HepG2 (cell line): ENCODE results near the gene PCDHAC1. TPM values are rescaled to one million over a fixed set of nuclear protein-coding genes. Genes with fewer than 3 reads are reported as not detected.

Experiments used
- ATAC-seq: fragments of 200-7000 bp; cut with Tn5 transposase; 3 replicates; pipeline ENCODE4 v1.9.1; 2020; ENCODE audit warnings: mild to moderate bottlenecking, moderate library complexity
- BruUV-seq: library from RNA; stranded (reverse); fragments of 400-500 nt; replicated peaks from 2 replicates; lab custom pipeline; 2021; lab: Mats Ljungman, UMichigan
- CTCF ChIA-PET: fragments of 300-600 bp; formaldehyde crosslinking; extraction: SDS; loops from one replicate; lab custom pipeline; 2021; ENCODE audit warnings: low total read pairs, inconsistent platforms, low intra/inter-chr PET ratio; lab: Yijun Ruan, JAX
- POLR2A ChIA-PET: fragments of 350-600 bp; sonication (Branson Sonifier 250); formaldehyde crosslinking; loops from one replicate; lab custom pipeline; 2020; ENCODE audit warnings: antibody characterized with exemption, inconsistent platforms; lab: Yijun Ruan, JAX
- DNase-seq: peaks from one replicate; pipeline ENCODE4 v3.0.0-alpha.2; 2015; ENCODE audit warnings: low spot score
- FAIRE-seq: peaks from 3 replicates; lab custom pipeline; 2011; peaks lifted over from hg19 to GRCh38; lab: Jason Lieb, UNC
- H2AFZ ChIP-seq: one replicate; pipeline ENCODE4 v1.6.1; 2011; ENCODE audit warnings: low read length, inconsistent platforms
- H3K27ac ChIP-seq: fragments of 300-600 bp; 3 replicates; pipeline ENCODE4 v1.8.0; 2011; ENCODE audit warnings: mixed run types, mild to moderate bottlenecking, mixed read lengths, low read length, inconsistent platforms; ENCODE audit not compliant: insufficient read depth; ENCODE audit errors: extremely low read length
- H3K27me3 ChIP-seq, 2 experiments: fragments of 200-600 bp in 1 of 2; 2 replicates in 1 of 2; 3 replicates in 1 of 2; pipeline versions ENCODE4 v1.6.0 to v1.8.0; 2011; ENCODE audit warnings: low read length in 2 of 2, mild to moderate bottlenecking in 2 of 2, moderate library complexity in 2 of 2, inconsistent platforms in 1 of 2; ENCODE audit not compliant: insufficient read depth in 2 of 2, control insufficient read depth in 1 of 2
- H3K36me3 ChIP-seq, 2 experiments: fragments of 200-600 bp in 1 of 2; replicated peaks in 1 of 2; 2 replicates in 1 of 2; 3 replicates in 1 of 2; pipeline versions ENCODE4 v1.5.1 to v1.8.0; 2011; ENCODE audit warnings: low read length in 2 of 2, inconsistent platforms in 1 of 2; ENCODE audit not compliant: insufficient read depth in 2 of 2, control insufficient read depth in 1 of 2
- H3K4me1 ChIP-seq: 2 replicates; pipeline ENCODE4 v1.5.1; 2012; ENCODE audit warnings: low read length, inconsistent platforms; ENCODE audit not compliant: insufficient read depth
- H3K4me2 ChIP-seq: 2 replicates; pipeline ENCODE4 v1.6.0; 2011; ENCODE audit warnings: low read depth, low read length, inconsistent platforms
- H3K4me3 ChIP-seq, 3 experiments: fragments of 200-600 bp in 1 of 3; sonication (generic), shearing (Covaris generic) in 1 of 3; replicated peaks in 1 of 3; 2 replicates each; pipeline ENCODE4 v1.5.1; 2011 to 2016; ENCODE audit warnings: low read length in 3 of 3, inconsistent platforms in 2 of 3, low read depth in 2 of 3, mild to moderate bottlenecking in 2 of 3, control low read depth in 1 of 3, mixed read lengths in 1 of 3; ENCODE audit not compliant: insufficient read depth in 1 of 3
- H3K79me2 ChIP-seq: one replicate; pipeline ENCODE4 v1.6.1; 2011; ENCODE audit warnings: low read length, inconsistent platforms; ENCODE audit not compliant: insufficient read depth
- H3K9ac ChIP-seq: 2 replicates; pipeline ENCODE4 v1.6.0; 2011; ENCODE audit warnings: mild to moderate bottlenecking, low read depth, low read length, inconsistent platforms; ENCODE audit not compliant: insufficient read depth
- H3K9me3 ChIP-seq: 2 replicates; pipeline ENCODE4 v1.5.1; 2012; ENCODE audit warnings: mild to moderate bottlenecking, low read length
- H4K20me1 ChIP-seq: 2 replicates; pipeline ENCODE4 v1.6.0; 2011; ENCODE audit warnings: inconsistent platforms, mild to moderate bottlenecking, low read length, moderate library complexity; ENCODE audit not compliant: insufficient read depth
- FIP1L1 ChIP-seq: fragments of 200-400 bp; formaldehyde crosslinking; IDR thresholded peaks from 2 replicates; pipeline ENCODE4 v1.6.1; 2018; ENCODE audit warnings: low read depth, mild to moderate bottlenecking, low read length, moderate library complexity, borderline replicate concordance; ENCODE audit not compliant: insufficient read depth
- HNF4A ChIP-seq: sonication (generic); formaldehyde crosslinking; IDR thresholded peaks from 2 replicates; pipeline ENCODE4 v1.4.0; 2020; ENCODE audit warnings: missing genetic modification reagents
- KLF12 ChIP-seq: sonication (generic); formaldehyde crosslinking; IDR thresholded peaks from 2 replicates; pipeline ENCODE4 v1.4.0; 2020; ENCODE audit warnings: missing genetic modification reagents, borderline replicate concordance
- MTA3 ChIP-seq: sonication (generic); formaldehyde crosslinking; IDR thresholded peaks from 2 replicates; pipeline ENCODE4 v1.4.0; 2020; ENCODE audit warnings: missing genetic modification reagents
- PCBP1 ChIP-seq: fragments of 200-400 bp; formaldehyde crosslinking; IDR thresholded peaks from 2 replicates; pipeline ENCODE4 v1.6.1; 2017; ENCODE audit warnings: mild to moderate bottlenecking, low read depth, low read length, borderline replicate concordance
- RNF2 ChIP-seq: fragments of 450-650 bp; conservative IDR thresholded peaks from 2 replicates; pipeline ENCODE4 v1.6.1; 2016; ENCODE audit warnings: low read depth
- ZBTB38 ChIP-seq: sonication (generic); formaldehyde crosslinking; IDR thresholded peaks from 2 replicates; pipeline ENCODE4 v1.5.1; 2020; ENCODE audit warnings: mild to moderate bottlenecking, missing genetic modification reagents
- ZFP91 ChIP-seq: sonication (generic); formaldehyde crosslinking; IDR thresholded peaks from 2 replicates; pipeline ENCODE4 v1.9.0; 2022; ENCODE audit warnings: missing genetic modification reagents, mild to moderate bottlenecking, borderline replicate concordance
- ZNF10 ChIP-seq: sonication (generic); formaldehyde crosslinking; IDR thresholded peaks from 2 replicates; pipeline ENCODE4 v1.4.0; 2020; ENCODE audit warnings: mild to moderate bottlenecking, low read depth, missing genetic modification reagents, borderline replicate concordance
- ZNF143 ChIP-seq: sonication (generic); formaldehyde crosslinking; IDR thresholded peaks from 2 replicates; pipeline ENCODE4 v1.4.0; 2020; ENCODE audit warnings: missing genetic modification reagents
- ZSCAN21 ChIP-seq: sonication (generic); formaldehyde crosslinking; IDR thresholded peaks from 2 replicates; pipeline ENCODE4 v1.8.0; 2022; ENCODE audit warnings: mild to moderate bottlenecking, missing genetic modification reagents, moderate library complexity, borderline replicate concordance
- WGBS: methylation state at CpG from one replicate; pipeline ENCODE4 v1.1.6; 2017; ENCODE audit warnings: low lambda C conversion rate; 5-methylcytosine and 5-hydroxymethylcytosine counted together
- in situ Hi-C: cut with HindIII; loops from 2 replicates; pipeline ENCODE4 v1.10.0; 2017; ENCODE audit warnings: low pct_unique_long_range_greater_than_20kb; ENCODE audit not compliant: extremely low pct_ligation_motif_present
- intact Hi-C: fragments of 100-400 bp; cut with micrococcal nuclease; formaldehyde crosslinking; loops from one replicate; pipeline ENCODE4 v1.10.0; 2022; ENCODE audit not compliant: unreplicated experiment
- polyA plus RNA-seq, 8 experiments: library from polyadenylated mRNA; depleted of rRNA in 3 of 8; stranded (reverse) in 7 of 8; unstranded in 1 of 8; fragments of >200 nt; fragmentation: Illumina TruSeq in 4 of 8; extraction: Trizol in 4 of 8; gene quantifications; 2 replicates each; pipeline versions ENCODE4 v1.2.1 to v1.2.3, GENCODE V29; 2011 to 2016; ENCODE audit warnings: low read depth in 4 of 8, missing spikeins in 1 of 8, mixed read lengths in 1 of 8; ENCODE audit not compliant: insufficient read depth in 1 of 8
- total RNA-seq, 5 experiments: library from RNA; depleted of rRNA; stranded (reverse); fragments of >200 nt; fragmentation: Illumina TruSeq; extraction: Trizol; gene quantifications; 2 replicates each; pipeline ENCODE4 v1.2.3, GENCODE V29; 2016; ENCODE audit warnings: low read depth in 1 of 5

The PCDHAC1 gene
- total and polyA plus RNA-seq, 2 of the 13 experiments (the other 11 are each of a cell fraction or from before 2014, with no cell fraction given): 0.04 TPM; not detected in 1

DNA sequence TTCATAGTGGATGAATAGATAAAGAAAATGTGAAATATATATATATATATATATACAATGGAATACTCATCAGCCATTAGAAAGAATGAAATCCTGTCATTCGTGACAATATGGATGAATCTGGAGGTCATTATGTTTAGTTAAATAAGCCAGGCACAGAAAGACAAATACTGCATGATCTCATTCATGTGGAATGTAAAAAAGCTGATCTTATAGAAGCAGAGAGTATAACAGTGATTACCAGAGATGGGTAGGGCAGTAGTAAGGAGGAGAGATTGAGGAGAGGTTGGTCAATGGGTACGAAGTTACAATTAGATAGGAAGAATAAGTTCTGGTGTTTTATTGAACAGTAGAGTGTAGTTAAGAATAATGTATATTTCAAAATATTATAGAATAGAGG lies 20.5 kb downstream of the PCDHAC1 start (continued):
- TF ChIP-seq ZBTB38 (CRISPR knock-in tag) (no peak), ZNF10 (no peak), KLF12 (CRISPR knock-in tag) (no peak), PCBP1 (no peak), FIP1L1 (no peak), RNF2 (no peak)
- TF ChIP-seq, all 625 proteins: peak for 0

GRCh38 chr5:140951636-140952035 lies 25.5 kb downstream of the PCDHAC1 start:
- H3K9me3 ChIP-seq: no peaks in the 10 kb centered on the region
- peak; percentile 17; the same call in 1 of the 2 replicates for TF ChIP-seq HNF4A (CRISPR knock-in tag)
- no peak for TF ChIP-seq MTA3 (CRISPR knock-in tag)
- TF ChIP-seq, all 625 proteins: peak for 1
- POLR2A ChIA-PET: no interaction called here
- H3K4me3 ChIP-seq: no peak overlapping the region
- H3K4me2 ChIP-seq: no peak overlapping the region
- in situ Hi-C loops (no loop called here), intact Hi-C loops (no loop called here)
- no peak overlapping the region for H3K27ac ChIP-seq
- BruUV-seq: no TSS peak
- no peaks in the 10 kb centered on the region for H4K20me1 ChIP-seq
- H3K36me3 ChIP-seq: no peaks in the 10 kb centered on the region
- H3K27me3 ChIP-seq: no peaks in the 10 kb centered on the region
- DNase-seq (peak; percentile 5), ATAC-seq (no peak), FAIRE-seq (no peak)
- H3K79me2 ChIP-seq: no peaks in the 10 kb centered on the region
- no peak overlapping the region for H3K9ac ChIP-seq
- WGBS: 20% methylated on average over 6 of the region's 6 CpGs
- CTCF ChIA-PET: no interaction called here
- H3K4me1 ChIP-seq: no peaks in the 10 kb centered on the region
- H2AFZ ChIP-seq: no peak overlapping the region

DNA sequence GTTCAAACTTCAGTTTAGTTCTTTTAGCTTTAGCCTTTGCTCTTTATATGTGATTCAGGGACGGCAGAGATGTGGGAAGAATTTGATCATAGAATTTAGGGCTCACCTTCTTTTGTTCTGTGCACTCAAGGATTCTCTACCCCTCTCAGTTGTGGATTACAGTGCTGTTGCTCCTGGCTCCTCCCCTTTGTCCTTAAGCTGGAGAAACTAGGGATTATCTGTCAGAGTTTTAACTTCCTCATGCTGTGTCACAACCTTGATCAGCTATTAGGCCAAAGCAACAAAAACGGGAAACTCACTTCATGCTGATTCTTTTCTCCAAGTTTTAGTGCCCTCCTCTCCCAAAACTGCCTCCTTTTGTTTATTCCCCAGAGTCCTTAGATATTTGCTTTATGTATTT lies 27.1 kb downstream of the PCDHAC1 start:
- no peak overlapping the region for H3K9ac ChIP-seq
- WGBS: 2% methylated on average over 2 of the region's 2 CpGs
- no peak overlapping the region for H3K4me3 ChIP-seq
- H3K27ac ChIP-seq: no peak overlapping the region
- H3K79me2 ChIP-seq: no peaks in the 10 kb centered on the region
- intact Hi-C loops (no loop called here), in situ Hi-C loops (no loop called here)
- no peak overlapping the region for H3K4me2 ChIP-seq
- FAIRE-seq (no peak), ATAC-seq (no peak), DNase-seq (no peak)
- CTCF ChIA-PET: no interaction called here
- TF ChIP-seq ZFP91 (CRISPR knock-in tag) (no peak), ZSCAN21 (CRISPR knock-in tag) (no peak), ZNF143 (CRISPR knock-in tag) (no peak)
- H3K9me3 ChIP-seq: no peaks in the 10 kb centered on the region
- POLR2A ChIA-PET: no interaction called here
- no peak overlapping the region for H2AFZ ChIP-seq
- no peaks in the 10 kb centered on the region for H3K27me3 ChIP-seq
- no peaks in the 10 kb centered on the region for H3K4me1 ChIP-seq
- no peaks in the 10 kb centered on the region for H3K36me3 ChIP-seq
- H4K20me1 ChIP-seq: no peaks in the 10 kb centered on the region
- no TSS peak for BruUV-seq
